GM23248 (cell line): ENCODE measurements around the gene APOA4.

Experiments
- EZH2 ChIP-seq: fragments of 200-600 bp; sonication (generic); IDR thresholded peaks from 2 replicates; pipeline ENCODE4 v1.6.1; 2018; ENCODE audit warnings: antibody characterized with exemption, mild to moderate bottlenecking; ENCODE audit not compliant: insufficient read depth, poor library complexity, severe bottlenecking
- EZH2phosphoT487 ChIP-seq: fragments of 200-600 bp; sonication (generic); IDR thresholded peaks from 2 replicates; pipeline ENCODE4 v1.6.1; 2018; ENCODE audit warnings: antibody characterized with exemption, moderate library complexity, mild to moderate bottlenecking, low read depth; ENCODE audit not compliant: insufficient read depth

- TF ChIP-seq EZH2phosphoT487: no peak
- no peak for TF ChIP-seq EZH2
These were observed 3.8 kb upstream of the APOA4 start for GRCh38 chr11:116826751-116827431.
